Mucosa of stomach (tissue), 1 donor: ENCODE measurements around the gene PARK7.
A peak's percentile ranks its signal among the peaks of the same experiment; 100 is the strongest.
"Not testable (repeated sequence)": the region's sequence is repeated elsewhere in the genome, so short reads cannot be mapped to it uniquely, and the experiment has no call there.

ENCODE experiments used
- H3K27me3 ChIP-seq: one replicate; pipeline ENCODE4 v1.7.0; 2013; ENCODE audit warnings: mild to moderate bottlenecking, low read length; ENCODE audit not compliant: control insufficient read depth, insufficient read depth
- H3K36me3 ChIP-seq: one replicate; pipeline ENCODE4 v1.7.0; 2013; ENCODE audit warnings: low read length; ENCODE audit not compliant: control insufficient read depth, insufficient read depth
- H3K4me1 ChIP-seq: one replicate; pipeline ENCODE4 v1.7.0; 2013; ENCODE audit warnings: mild to moderate bottlenecking, low read length; ENCODE audit not compliant: control insufficient read depth, insufficient read depth
- H3K4me3 ChIP-seq: one replicate; pipeline ENCODE4 v1.7.0; 2013; ENCODE audit warnings: low read length
- H3K9ac ChIP-seq: one replicate; pipeline ENCODE4 v1.7.0; 2013; ENCODE audit warnings: mild to moderate bottlenecking, low read length, moderate library complexity
- H3K9me3 ChIP-seq: one replicate; pipeline ENCODE4 v1.7.0; 2013; ENCODE audit warnings: mild to moderate bottlenecking, low read length, moderate library complexity; ENCODE audit not compliant: control insufficient read depth
- donor health status: Pancreatic carcinoma.

Gene PARK7

DNA sequence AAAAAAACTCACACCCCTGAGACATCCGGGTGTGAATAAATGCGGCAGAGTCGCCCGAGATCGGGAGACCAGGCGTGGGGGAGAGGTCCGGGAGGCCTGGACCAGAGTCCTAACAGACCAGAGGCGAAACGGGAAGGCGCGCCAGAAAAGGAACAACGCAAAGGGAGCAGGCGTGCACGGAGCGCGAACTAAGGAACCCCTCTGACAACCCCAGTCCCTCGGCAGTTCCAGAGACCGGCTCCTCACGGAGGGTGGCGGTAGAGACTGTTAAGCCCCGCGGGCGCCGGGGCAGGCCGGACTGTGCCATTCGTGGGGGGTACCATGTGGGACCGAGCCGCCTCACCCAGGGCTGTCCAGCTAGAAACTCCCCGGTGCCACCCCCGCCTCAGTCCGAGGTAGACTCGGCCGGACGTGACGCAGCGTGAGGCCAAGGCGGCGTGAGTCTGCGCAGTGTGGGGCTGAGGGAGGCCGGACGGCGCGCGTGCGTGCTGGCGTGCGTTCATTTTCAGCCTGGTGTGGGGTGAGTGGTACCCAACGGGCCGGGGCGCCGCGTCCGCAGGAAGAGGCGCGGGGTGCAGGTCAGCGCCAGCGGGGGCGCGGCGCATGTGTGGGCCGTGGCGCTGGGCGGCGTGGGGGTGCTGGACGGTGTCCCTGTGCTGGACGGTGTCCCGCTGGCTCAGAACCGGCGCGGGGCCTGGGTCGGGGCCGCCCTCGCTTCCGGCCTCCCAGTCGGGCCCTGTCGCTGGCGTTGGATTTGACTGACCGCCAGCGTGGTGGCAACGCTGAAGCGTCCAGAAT is at the start of gene PARK7:
Gene PARK7, plus strand, starts transcription at position 496 of the 798 bp plus-strand sequence. CDS start 1,075 bp downstream, outside the sequence.
- Histone ChIP-seq H3K9me3 (no peaks in the 10 kb centered on the region), H3K27me3 (no peaks in the 10 kb centered on the region), H3K9ac (peak within 1 kb of the TSS; percentile 74), H3K36me3 (no peaks in the 10 kb centered on the region), H3K4me1 (no peaks in the 10 kb centered on the region), H3K4me3 (peak within 1 kb of the TSS; percentile 21)

DNA sequence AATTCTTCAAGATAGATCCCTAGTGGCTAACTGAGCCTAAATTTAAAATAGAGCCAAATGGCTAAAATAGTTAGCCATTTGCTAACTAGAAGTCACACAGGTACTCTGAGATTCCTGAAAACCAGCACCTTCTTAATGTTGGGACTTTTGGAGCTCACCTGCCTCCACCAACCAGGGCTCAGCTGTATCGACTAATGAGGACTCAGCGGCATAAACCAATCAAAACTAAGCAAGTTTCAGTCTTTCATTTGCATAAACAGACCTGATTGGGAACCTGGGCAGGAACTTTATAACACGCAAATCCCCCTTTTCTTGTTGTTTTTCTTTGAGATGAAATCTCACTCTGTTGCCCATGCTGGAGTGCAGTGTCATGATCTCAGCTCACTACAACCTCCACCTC is 49.4 kb upstream of the PARK7 start:
- Histone ChIP-seq H3K9ac (no peak overlapping the region), H3K27me3 (no peaks in the 10 kb centered on the region), H3K4me1 (peaks cover 4% of the 10 kb centered on the region), H3K36me3 (no peaks in the 10 kb centered on the region), H3K4me3 (no peak overlapping the region), H3K9me3 (no peaks in the 10 kb centered on the region)

DNA sequence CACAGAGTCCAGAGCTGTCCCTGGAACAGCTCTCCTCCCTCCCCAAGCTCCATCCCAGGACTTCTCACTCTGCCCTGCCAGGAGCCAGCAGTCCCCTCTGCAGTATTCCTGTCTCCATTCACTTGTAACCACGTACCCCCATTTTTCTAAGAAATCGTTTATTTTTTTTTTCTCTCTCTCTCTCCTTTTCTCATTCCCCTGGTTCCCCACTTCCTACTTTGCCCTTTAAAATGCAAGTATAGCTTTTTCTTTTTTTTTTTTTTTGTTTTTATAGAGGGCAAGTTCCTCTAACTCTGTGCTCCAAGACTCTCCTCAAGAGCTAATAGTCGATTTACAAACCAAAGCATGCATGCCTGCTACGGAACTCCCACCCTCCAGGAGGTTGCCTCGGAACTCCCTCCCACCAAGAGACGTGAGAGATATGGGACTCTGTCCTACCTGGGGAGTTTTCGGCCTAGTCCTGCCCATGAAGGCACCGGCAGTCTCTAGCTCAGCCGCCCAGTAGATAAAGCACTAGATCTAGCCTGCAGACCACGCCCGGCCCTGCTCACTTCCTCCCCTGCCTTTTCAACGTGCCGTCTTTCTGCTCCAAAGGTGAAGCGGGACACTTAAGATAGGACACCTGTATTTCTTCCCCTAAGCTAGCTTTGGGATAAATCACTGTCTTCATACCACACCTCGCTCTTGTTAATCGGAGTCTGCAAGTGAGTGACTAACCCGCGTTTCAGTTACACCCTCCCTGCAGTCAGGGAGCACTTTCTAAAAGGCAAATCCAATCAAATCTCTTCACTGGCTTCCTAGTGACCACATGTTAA is 48.6 kb upstream of the PARK7 start:
- Histone ChIP-seq H3K4me3 (no peak overlapping the region), H3K36me3 (no peaks in the 10 kb centered on the region), H3K4me1 (peaks cover 4% of the 10 kb centered on the region), H3K27me3 (no peaks in the 10 kb centered on the region), H3K9me3 (no peaks in the 10 kb centered on the region), H3K9ac (no peak overlapping the region)

DNA sequence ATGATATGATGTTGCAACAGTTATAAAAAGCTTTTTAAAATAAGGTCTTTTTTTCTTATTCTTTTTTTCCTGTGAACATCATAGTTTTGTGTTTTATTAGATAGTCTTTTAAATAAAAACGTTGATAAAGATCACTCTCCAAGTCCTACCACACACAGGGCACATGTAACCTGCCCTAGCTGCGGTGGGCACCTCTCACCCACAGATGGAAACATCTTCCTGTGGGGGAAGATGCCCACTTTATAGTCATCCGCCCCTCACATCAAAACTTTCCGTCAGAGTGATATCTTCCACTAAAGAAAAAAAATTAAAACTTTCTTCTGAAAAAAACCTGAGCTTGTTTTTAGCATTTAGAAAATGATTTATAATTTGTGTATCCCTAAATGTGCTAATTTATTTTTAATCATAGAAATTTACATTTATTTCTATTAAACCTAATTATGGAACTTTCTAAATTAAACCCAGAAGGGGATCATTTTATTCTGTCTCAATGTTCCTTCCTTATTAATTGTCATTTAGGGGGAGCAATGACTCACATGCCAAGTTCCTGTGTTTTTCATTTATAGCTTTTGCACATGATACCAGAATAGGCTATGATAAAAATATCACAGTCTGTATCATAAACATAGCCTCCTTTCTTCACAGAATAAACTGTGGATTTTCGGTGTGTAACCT is 45.5 kb upstream of the PARK7 start:
- no peaks in the 10 kb centered on the region for H3K36me3 ChIP-seq
- peaks cover 4% of the 10 kb centered on the region for H3K4me1 ChIP-seq
- H3K9me3 ChIP-seq: no peaks in the 10 kb centered on the region
- H3K9ac ChIP-seq: no peak overlapping the region
- no peak overlapping the region for H3K4me3 ChIP-seq
- no peaks in the 10 kb centered on the region for H3K27me3 ChIP-seq

DNA sequence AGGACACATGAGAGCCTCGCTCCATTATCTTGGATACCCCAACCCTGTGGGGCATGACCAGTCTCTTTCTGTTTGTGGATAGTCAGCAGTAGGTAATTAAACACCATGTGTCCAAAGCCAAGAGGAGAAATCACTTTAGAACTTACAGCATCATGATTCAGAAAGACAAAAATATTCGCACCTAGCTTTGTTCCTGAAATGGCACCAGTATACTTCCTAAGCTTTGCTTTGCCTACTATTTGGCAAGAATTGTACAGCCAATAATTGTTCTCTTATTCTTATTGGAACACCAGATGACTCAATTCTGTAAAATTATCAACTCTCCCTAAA is 45.0 kb upstream of the PARK7 start:
- H3K9ac ChIP-seq: no peak overlapping the region
- H3K36me3 ChIP-seq: no peaks in the 10 kb centered on the region
- no peaks in the 10 kb centered on the region for H3K9me3 ChIP-seq
- no peaks in the 10 kb centered on the region for H3K27me3 ChIP-seq
- H3K4me1 ChIP-seq: peaks cover 4% of the 10 kb centered on the region
- no peak overlapping the region for H3K4me3 ChIP-seq

DNA sequence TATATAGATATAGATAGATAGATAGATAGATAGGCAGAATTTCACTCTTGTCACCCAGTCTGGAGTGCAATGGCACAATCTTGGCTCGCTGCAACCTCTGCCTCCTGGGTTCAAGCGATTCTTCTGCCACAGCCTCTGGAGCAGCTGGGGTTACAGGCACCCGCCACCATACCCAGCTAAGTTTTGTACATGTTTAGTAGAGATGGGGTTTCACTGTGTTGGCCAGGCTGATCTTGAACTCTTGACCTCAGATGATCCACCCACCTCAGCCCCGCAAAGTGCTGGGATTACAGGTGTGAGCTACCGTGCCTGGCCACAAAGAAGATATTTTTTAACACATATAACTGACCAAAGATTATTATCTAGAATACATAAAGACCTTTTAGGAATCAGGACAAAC is 43.5 kb upstream of the PARK7 start:
- not testable (repeated sequence) for H3K4me1 ChIP-seq, H3K27me3 ChIP-seq, H3K4me3 ChIP-seq, H3K9me3 ChIP-seq, H3K36me3 ChIP-seq, H3K9ac ChIP-seq

DNA sequence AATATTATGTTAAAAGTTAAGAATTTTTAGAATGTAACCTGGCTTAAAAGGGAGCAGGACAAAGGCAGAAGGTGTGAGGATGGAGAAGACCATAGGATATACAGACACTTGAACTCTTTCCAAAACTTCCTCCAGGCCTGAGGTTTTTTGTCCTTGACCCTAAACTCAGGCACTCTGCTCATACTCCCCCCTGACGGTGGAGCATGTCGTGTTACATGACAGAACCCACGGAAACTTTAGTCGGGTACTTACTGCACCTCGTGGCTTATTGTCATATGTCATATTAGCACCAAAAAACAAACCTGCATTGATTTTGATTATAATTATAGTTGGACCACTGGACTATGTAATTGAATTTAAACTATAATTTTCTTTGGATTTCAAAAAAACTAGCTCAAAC is 41.6 kb upstream of the PARK7 start:
- no peaks in the 10 kb centered on the region for H3K36me3 ChIP-seq
- no peak overlapping the region for H3K9ac ChIP-seq
- H3K9me3 ChIP-seq: no peaks in the 10 kb centered on the region
- H3K27me3 ChIP-seq: no peaks in the 10 kb centered on the region
- no peak overlapping the region for H3K4me3 ChIP-seq
- no peaks in the 10 kb centered on the region for H3K4me1 ChIP-seq

DNA sequence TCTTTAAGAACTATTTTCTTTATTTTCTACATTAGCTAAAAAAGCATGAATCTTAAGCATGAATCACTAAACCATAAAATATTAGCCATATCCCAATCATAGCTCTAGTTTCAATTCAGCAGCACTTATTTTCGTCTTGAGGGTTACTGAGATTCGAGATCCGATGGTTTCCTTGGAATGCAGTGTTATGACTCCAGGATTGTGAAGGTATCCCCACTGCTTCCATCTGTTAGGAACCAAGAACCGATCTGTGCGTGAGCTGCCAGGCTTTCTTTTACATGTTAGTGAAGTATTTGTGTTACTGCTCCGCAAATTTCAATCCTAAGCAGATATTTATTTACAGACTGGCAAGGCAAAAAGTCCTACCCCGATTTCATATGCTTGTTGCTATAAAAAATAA is 39.7 kb upstream of the PARK7 start:
- Histone ChIP-seq H3K4me3 (no peak overlapping the region), H3K9ac (no peak overlapping the region), H3K9me3 (no peaks in the 10 kb centered on the region), H3K27me3 (peaks cover 5% of the 10 kb centered on the region), H3K36me3 (no peaks in the 10 kb centered on the region), H3K4me1 (no peaks in the 10 kb centered on the region)

DNA sequence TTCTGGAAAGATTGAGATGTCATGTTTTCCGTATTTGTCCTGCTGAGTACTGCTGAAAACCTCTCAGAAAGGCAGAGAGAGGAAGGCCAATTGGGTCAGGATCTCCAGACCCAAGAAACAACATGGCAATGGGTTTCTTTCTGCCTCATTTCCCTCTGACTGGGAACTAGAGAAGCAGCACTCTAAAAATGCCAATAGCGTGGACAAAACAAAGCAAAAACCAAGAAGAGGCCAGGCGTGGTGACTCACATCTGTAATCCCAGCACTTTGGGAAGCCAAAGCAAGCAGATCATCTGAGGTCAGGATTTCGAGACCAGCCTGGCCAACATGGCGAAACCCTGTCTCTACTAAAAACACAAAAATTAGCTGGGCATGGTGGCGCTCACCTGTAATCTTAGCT is 39.2 kb upstream of the PARK7 start:
- no peak overlapping the region for H3K4me3 ChIP-seq
- peaks cover 9% of the 10 kb centered on the region for H3K27me3 ChIP-seq
- no peak overlapping the region for H3K9ac ChIP-seq
- no peaks in the 10 kb centered on the region for H3K4me1 ChIP-seq
- no peaks in the 10 kb centered on the region for H3K36me3 ChIP-seq
- no peaks in the 10 kb centered on the region for H3K9me3 ChIP-seq

DNA sequence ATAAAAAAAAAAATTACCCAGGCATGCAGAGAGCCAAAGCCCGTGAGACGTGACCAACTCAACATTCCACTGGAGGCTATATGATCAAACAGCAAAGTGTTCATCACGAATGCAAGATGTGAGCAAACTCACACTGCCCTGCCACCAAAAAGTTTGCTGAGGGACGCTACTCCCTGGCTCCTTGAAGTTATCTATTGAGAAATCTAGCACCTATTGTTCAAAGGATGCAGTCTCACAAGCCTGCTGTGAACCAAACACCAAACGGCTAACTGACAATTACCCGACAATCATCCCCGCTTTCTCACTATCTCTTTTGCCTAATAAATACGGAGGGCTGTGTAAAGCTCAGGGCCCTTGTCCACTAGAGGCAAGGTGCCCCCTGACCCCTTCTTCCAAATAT is 34.5 kb upstream of the PARK7 start:
- not testable (repeated sequence) for H3K4me1 ChIP-seq, H3K4me3 ChIP-seq, H3K36me3 ChIP-seq, H3K9ac ChIP-seq, H3K27me3 ChIP-seq, H3K9me3 ChIP-seq

DNA sequence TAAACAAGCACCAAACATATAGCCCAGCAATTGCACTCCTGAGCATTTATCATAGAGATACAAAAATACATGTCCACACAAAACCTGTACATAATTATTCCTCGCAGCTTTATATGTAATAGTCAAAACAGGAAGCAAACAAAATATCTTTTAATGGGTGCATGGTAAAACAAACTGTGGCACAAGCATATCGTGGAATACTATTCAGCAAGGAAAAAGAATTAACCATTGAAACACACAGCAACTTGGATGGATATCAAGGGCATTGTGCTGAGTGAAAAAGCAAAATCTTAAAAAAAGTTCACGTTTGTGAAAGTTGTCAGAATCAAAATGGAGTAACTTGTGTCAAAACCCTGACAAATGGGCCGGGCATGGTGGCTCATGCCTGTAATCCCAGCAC is 33.3 kb upstream of the PARK7 start:
- no peaks in the 10 kb centered on the region for H3K4me1 ChIP-seq
- no peaks in the 10 kb centered on the region for H3K36me3 ChIP-seq
- H3K9ac ChIP-seq: no peak overlapping the region
- no peak overlapping the region for H3K4me3 ChIP-seq
- no peaks in the 10 kb centered on the region for H3K9me3 ChIP-seq
- H3K27me3 ChIP-seq: peaks cover 9% of the 10 kb centered on the region

DNA sequence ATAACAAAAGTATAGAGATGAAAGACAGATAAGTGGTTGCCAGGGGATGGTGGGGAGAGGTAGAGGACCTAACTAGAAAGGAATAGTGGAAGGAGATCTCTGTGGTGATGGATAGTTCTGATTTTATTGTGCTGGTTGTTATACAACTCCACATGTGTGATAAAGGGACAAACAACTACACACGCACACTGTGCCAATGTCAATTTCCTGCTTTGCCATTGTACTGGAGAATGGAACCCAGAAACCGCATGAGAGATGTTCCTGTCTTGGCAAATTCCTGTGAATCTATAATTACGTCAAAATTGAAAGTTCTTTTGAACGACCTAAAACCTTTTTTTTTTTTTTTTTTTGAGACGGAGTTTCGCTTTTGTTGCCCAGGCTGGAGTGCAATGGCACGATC is 31.9 kb upstream of the PARK7 start:
- Histone ChIP-seq H3K36me3 (no peaks in the 10 kb centered on the region), H3K4me1 (no peaks in the 10 kb centered on the region), H3K9ac (no peak overlapping the region), H3K27me3 (peaks cover 9% of the 10 kb centered on the region), H3K9me3 (no peaks in the 10 kb centered on the region), H3K4me3 (no peak overlapping the region)
